Hepatocyte (in vitro differentiated cells): ENCODE measurements around the gene CATSPER3.

Experiments
- EZH2 ChIP-seq: fragments of 200-600 bp; sonication (generic); IDR thresholded peaks from 2 replicates; pipeline ENCODE4 v1.6.1; 2016; ENCODE audit warnings: antibody characterized with exemption, mild to moderate bottlenecking, borderline replicate concordance
- EZH2phosphoT487 ChIP-seq: fragments of 200-600 bp; sonication (generic); IDR thresholded peaks from one replicate; pipeline ENCODE4 v1.6.1; 2018; ENCODE audit warnings: antibody characterized with exemption, mild to moderate bottlenecking, low read depth, moderate library complexity; ENCODE audit not compliant: unreplicated experiment, severe bottlenecking
- TF ChIP-seq, protein P1 (sequence below): fragments of 200-600 bp; sonication (generic); IDR thresholded peaks from 2 replicates; pipeline ENCODE4 v1.5.1; 2016; ENCODE audit warnings: antibody characterized with exemption, mild to moderate bottlenecking; ENCODE audit not compliant: poor library complexity

DNA sequence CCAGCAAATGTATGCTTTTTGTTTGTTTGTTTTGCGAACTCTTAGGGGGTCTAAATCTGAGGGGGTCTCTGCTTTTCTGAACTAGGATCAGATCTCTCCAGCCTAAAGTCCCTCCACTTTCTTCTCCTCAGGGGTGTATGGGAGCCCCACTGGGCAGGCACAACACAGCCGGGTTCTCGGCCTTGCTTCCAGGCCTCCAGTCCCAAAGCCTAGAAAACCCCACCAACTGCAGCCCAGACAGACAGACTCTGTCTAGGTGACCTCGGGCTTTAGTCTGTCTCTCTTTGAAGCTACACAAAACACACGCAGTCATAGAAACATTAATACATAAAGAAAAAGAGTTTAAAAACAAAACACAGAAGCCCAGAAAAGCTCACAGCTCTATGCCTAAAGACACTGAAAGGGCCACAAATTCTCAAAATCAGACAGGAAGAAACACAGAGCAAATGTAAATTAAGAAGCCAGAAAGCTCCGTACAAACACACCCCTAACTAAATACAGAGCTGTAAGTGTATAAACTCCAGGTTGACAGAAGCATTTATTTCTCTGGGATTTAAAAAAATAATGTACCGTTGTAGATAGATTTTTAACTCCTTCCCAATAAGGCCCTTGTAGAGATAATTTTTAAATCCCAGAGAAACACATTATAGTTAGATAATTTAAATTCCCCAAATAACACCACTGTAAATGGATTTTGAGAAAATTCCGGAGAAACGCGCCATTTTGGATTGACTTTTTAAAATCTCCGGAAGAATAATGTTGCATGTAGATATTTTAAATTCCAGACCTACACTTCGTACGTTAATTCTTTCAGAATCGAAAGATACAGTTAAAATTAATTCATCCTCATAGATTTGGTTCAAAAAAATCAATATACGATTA, 64.3 kb downstream of the CATSPER3 start:
- TF ChIP-seq, protein P1, sequence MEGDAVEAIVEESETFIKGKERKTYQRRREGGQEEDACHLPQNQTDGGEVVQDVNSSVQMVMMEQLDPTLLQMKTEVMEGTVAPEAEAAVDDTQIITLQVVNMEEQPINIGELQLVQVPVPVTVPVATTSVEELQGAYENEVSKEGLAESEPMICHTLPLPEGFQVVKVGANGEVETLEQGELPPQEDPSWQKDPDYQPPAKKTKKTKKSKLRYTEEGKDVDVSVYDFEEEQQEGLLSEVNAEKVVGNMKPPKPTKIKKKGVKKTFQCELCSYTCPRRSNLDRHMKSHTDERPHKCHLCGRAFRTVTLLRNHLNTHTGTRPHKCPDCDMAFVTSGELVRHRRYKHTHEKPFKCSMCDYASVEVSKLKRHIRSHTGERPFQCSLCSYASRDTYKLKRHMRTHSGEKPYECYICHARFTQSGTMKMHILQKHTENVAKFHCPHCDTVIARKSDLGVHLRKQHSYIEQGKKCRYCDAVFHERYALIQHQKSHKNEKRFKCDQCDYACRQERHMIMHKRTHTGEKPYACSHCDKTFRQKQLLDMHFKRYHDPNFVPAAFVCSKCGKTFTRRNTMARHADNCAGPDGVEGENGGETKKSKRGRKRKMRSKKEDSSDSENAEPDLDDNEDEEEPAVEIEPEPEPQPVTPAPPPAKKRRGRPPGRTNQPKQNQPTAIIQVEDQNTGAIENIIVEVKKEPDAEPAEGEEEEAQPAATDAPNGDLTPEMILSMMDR: no peak
- TF ChIP-seq EZH2: no peak
- TF ChIP-seq EZH2phosphoT487: no peak
